Stimulated activated CD4-positive, alpha-beta T cell treated with anti-CD3 and anti-CD28 coated beads, Interleukin-15, amount 100 ng/mL, for 1 hour (primary cell): Measurements from ENCODE around the gene NCK2.
A peak's percentile ranks its signal among the peaks of the same experiment; 100 is the strongest.

Experiments used
- DNase-seq, 2 donors: peaks; one replicate each; pipeline ENCODE4 v3.0.0-alpha.2; 2020; ENCODE audit warnings: low read depth in 1 of 2, low spot score in 1 of 2

The NCK2 gene

GRCh38 chr2:105841551-105841950 lies 96.8 kb downstream of the NCK2 start:
- no peak for DNase-seq

- DNase-seq = no peak
Observed at GRCh38 chr2:105842555-105842954, 97.8 kb downstream of the NCK2 start.

GRCh38 chr2:105843476-105844374 lies 99.0 kb downstream of the NCK2 start:
- DNase-seq = no peak

GRCh38 chr2:105845976-105846375 lies 101.3 kb downstream of the NCK2 start:
- no peak for DNase-seq

GRCh38 chr2:105847056-105847455 lies 102.3 kb downstream of the NCK2 start:
- DNase-seq = no peak

- DNase-seq = no peak
Observed at GRCh38 chr2:105848367-105848766, 103.7 kb downstream of the NCK2 start.

GRCh38 chr2:105849431-105850179 lies 104.9 kb downstream of the NCK2 start:
- no peak for DNase-seq

- DNase-seq = no peak
Observed at GRCh38 chr2:105852066-105852465, 107.4 kb downstream of the NCK2 start.

GRCh38 chr2:105853354-105854088 lies 108.8 kb downstream of the NCK2 start:
- no peak for DNase-seq

GRCh38 chr2:105854972-105855371 lies 110.3 kb downstream of the NCK2 start:
- DNase-seq = no peak

GRCh38 chr2:105856581-105856980 lies 111.9 kb downstream of the NCK2 start:
- DNase-seq = no peak

- DNase-seq = no peak
Observed at GRCh38 chr2:105857076-105857740, 112.5 kb downstream of the NCK2 start.

- DNase-seq = peak in 1 of 2 donors; percentile 20
Observed at GRCh38 chr2:105858868-105859693, 114.4 kb downstream of the NCK2 start.

- no peak for DNase-seq
Observed at GRCh38 chr2:105859694-105859951, 114.9 kb downstream of the NCK2 start.

- no peak for DNase-seq
Observed at GRCh38 chr2:105860567-105860966, 115.9 kb downstream of the NCK2 start.

- no peak for DNase-seq
Observed at GRCh38 chr2:105861200-105861599, 116.5 kb downstream of the NCK2 start.

GRCh38 chr2:105862843-105863242 lies 118.1 kb downstream of the NCK2 start:
- DNase-seq = no peak

GRCh38 chr2:105864262-105864661 lies 119.5 kb downstream of the NCK2 start:
- DNase-seq = no peak

GRCh38 chr2:105865222-105865913 lies 120.7 kb downstream of the NCK2 start:
- DNase-seq = no peak
